C4-2B (cell line): ENCODE data around the gene TRIM32.

ENCODE experiments used
- H3K27ac ChIP-seq: fragments of 450-650 bp; 2 replicates; pipeline ENCODE4 v1.5.1; 2017
- CTCF ChIP-seq: fragments of 450-650 bp; conservative IDR thresholded peaks from 2 replicates; pipeline ENCODE4 v1.5.1; 2017; ENCODE audit warnings: mild to moderate bottlenecking
- ZFX ChIP-seq: fragments of 450-650 bp; IDR thresholded peaks from 2 replicates; pipeline ENCODE4 v1.6.1; 2017

Gene TRIM32

GRCh38 chr9:116647515-116647809 lies 39.6 kb upstream of the TRIM32 start:
- TF ChIP-seq ZFX (no peak), CTCF (peak; percentile 34)
- no peak overlapping the region for H3K27ac ChIP-seq

GRCh38 chr9:116653348-116654058 lies 33.6 kb upstream of the TRIM32 start:
- no peak for TF ChIP-seq CTCF
- no peak for TF ChIP-seq ZFX
- H3K27ac ChIP-seq, result no peak overlapping the region

GRCh38 chr9:116654059-116654355 lies 33.1 kb upstream of the TRIM32 start:
- no peak overlapping the region for H3K27ac ChIP-seq
- no peak for TF ChIP-seq ZFX
- TF ChIP-seq CTCF, result no peak

GRCh38 chr9:116656501-116656971 lies 30.6 kb upstream of the TRIM32 start:
- no peak for TF ChIP-seq ZFX
- TF ChIP-seq CTCF, result no peak
- H3K27ac ChIP-seq, result no peak overlapping the region

- TF ChIP-seq ZFX (no peak), CTCF (no peak)
- H3K27ac ChIP-seq, result no peak overlapping the region
Observed at GRCh38 chr9:116656977-116657376, 30.1 kb upstream of the TRIM32 start.

GRCh38 chr9:116658265-116658664 lies 28.8 kb upstream of the TRIM32 start:
- no peak overlapping the region for H3K27ac ChIP-seq
- TF ChIP-seq CTCF, result no peak
- TF ChIP-seq ZFX, result no peak

- H3K27ac ChIP-seq, result no peak overlapping the region
- TF ChIP-seq CTCF, result peak; percentile 83
- TF ChIP-seq ZFX, result no peak
Observed at GRCh38 chr9:116661037-116661954, 25.8 kb upstream of the TRIM32 start.
